ENCODE data around the gene CLUH.
"Not testable (repeated sequence)": the region's sequence is repeated elsewhere in the genome, so short reads cannot be mapped to it uniquely, and the experiment has no call there.

Gene CLUH

GRCh38 chr17:2655546-2655945 is 56.0 kb downstream of the CLUH start (continued):
- no peak for TF ChIP-seq HOXD13 (CRISPR knock-in tag; IDR thresholded peaks at IDR 0.05; ENCODE audit: borderline replicate concordance)
- TF ChIP-seq HOXC10 (CRISPR knock-in tag; IDR thresholded peaks at IDR 0.05) = no peak
- peak; percentile 25; the same call in 1 of the 2 replicates for TF ChIP-seq ZNF394 (tag by site-specific recombination; IDR thresholded peaks at IDR 0.05; ENCODE audit: borderline replicate concordance)

GRCh38 chr17:2652911-2653310 is 58.7 kb downstream of the CLUH start:
- H3K4me1 ChIP-seq (ENCODE audit: control insufficient read depth, insufficient read depth, low read length); H3K4me3 ChIP-seq (ENCODE audit: low read depth, low read length); H3K27ac ChIP-seq (ENCODE audit: extremely low read depth, low read depth, low read length); H3K9me3 ChIP-seq (ENCODE audit: control insufficient read depth, insufficient read depth, low read depth, low read length): not testable (repeated sequence)
- CTCF ChIA-PET = interaction anchor here (0.6 to 1.0 kb wide), 2 partner anchors 9 to 255 kb away, joined by 4 to 5 read pairs; no protein-coding TSS in a partner anchor
- H3K36me3 ChIP-seq (ENCODE audit: control insufficient read depth in 2 of 2, insufficient read depth in 1 of 2, low read length in 2 of 2) = peaks cover 24 to 36% of the 10 kb centered on the region in 2 experiments
- TF ChIP-seq ZNF639 (tag by site-specific recombination; IDR thresholded peaks at IDR 0.05) = 0 out of 2 replicates have a peak, but pooled peaks have one; percentile 13
- peak; percentile 100 for TF ChIP-seq ZNF146 (tag by site-specific recombination; IDR thresholded peaks at IDR 0.05)
- peak; percentile 96 for TF ChIP-seq ZNF280D (tag by site-specific recombination; IDR thresholded peaks at IDR 0.05)
- TF ChIP-seq KLF8 (tag by site-specific recombination; IDR thresholded peaks at IDR 0.05) = 0 out of 2 replicates have a peak, but pooled peaks have one; percentile 19
- peak; percentile 91 for TF ChIP-seq ZNF580 (tag by site-specific recombination; IDR thresholded peaks at IDR 0.05)
- TF ChIP-seq ZNF202 (tag by site-specific recombination; IDR thresholded peaks at IDR 0.05; ENCODE audit: borderline replicate concordance) = peak; percentile 55; the same call in 1 of the 2 replicates
- POLR2A ChIA-PET = interaction anchor here (0.7 kb wide), 1 partner anchor 22 kb away, joined by 3 read pairs; no protein-coding TSS in a partner anchor

- H3K4me1 ChIP-seq (ENCODE audit: control insufficient read depth, insufficient read depth, low read length) = no peaks in the 10 kb centered on the region
- TF ChIP-seq ZFP3 (tag by site-specific recombination; IDR thresholded peaks at IDR 0.05; ENCODE audit: low read depth) (no peak), ZNF449 (tag by site-specific recombination; IDR thresholded peaks at IDR 0.05) (no peak), ZNF488 (tag by site-specific recombination; IDR thresholded peaks at IDR 0.05) (no peak), HOXC10 (CRISPR knock-in tag; IDR thresholded peaks at IDR 0.05) (no peak), WT1 (tag by site-specific recombination; IDR thresholded peaks at IDR 0.05) (no peak)
- peaks cover 30 to 32% of the 10 kb centered on the region in 2 experiments for H3K36me3 ChIP-seq (ENCODE audit: control insufficient read depth in 2 of 2, insufficient read depth in 1 of 2, low read length in 2 of 2)
- CTCF ChIA-PET = interaction anchor here (0.7 kb wide), 1 partner anchor 204 kb away, joined by 3 read pairs; no protein-coding TSS in a partner anchor
- no peak overlapping the region for H3K4me3 ChIP-seq (ENCODE audit: low read depth, low read length)
- no peak overlapping the region for H3K27ac ChIP-seq (ENCODE audit: extremely low read depth, low read depth, low read length)
- POLR2A ChIA-PET = no interaction called here
- H3K9me3 ChIP-seq (ENCODE audit: control insufficient read depth, insufficient read depth, low read depth, low read length) = no peaks in the 10 kb centered on the region
These were observed 62.4 kb downstream of the CLUH start for GRCh38 chr17:2649191-2649590.
